Mucosa of descending colon (tissue), 3 donors: ENCODE measurements around the gene ATG2B. TPM values are rescaled to one million over a fixed set of nuclear protein-coding genes. Genes with fewer than 3 reads are reported as not detected.

Source experiments
- ATAC-seq: fragments of 200-7000 bp; cut with Tn5 transposase; one replicate; pipeline ENCODE4 v1.9.1; 2020; ENCODE audit warnings: mild to moderate bottlenecking, moderate library complexity
- DNase-seq, 3 donors: peaks; one replicate each; pipeline ENCODE4 v3.0.0-alpha.2; 2020
- H3K36me3 ChIP-seq: fragments of 200-600 bp; one replicate; pipeline ENCODE4 v1.8.0; 2021; ENCODE audit warnings: low read depth, mild to moderate bottlenecking
- H3K4me1 ChIP-seq: fragments of 200-600 bp; one replicate; pipeline ENCODE4 v1.8.0; 2021; ENCODE audit warnings: low read depth, mild to moderate bottlenecking
- H3K4me3 ChIP-seq: fragments of 200-600 bp; one replicate; pipeline ENCODE4 v1.8.0; 2021; ENCODE audit warnings: mild to moderate bottlenecking
- H3K9me3 ChIP-seq: fragments of 200-600 bp; one replicate; pipeline ENCODE4 v1.8.0; 2021; ENCODE audit warnings: mild to moderate bottlenecking
- intact Hi-C, 2 donors: fragments of 100-400 bp; cut with DNase I in 1 of 2; cut with micrococcal nuclease in 1 of 2; formaldehyde crosslinking; loops; one replicate each; pipeline versions ENCODE4 v1.11.0 to v1.11.1; 2022; cut with DNase I, micrococcal nuclease
- total RNA-seq, 3 donors: library from RNA; stranded (reverse); fragmentation: NEBNext Ultra II Directional in 2 of 3; extraction: Animal tissue kit (Norgen Biotek cat#: 25700) in 2 of 3; gene quantifications; one replicate each; pipeline versions ENCODE4 v1.2.1 to v1.2.4, GENCODE V29; 2021 to 2023
- TF ChIP-seq, protein P1 (sequence below): fragments of 200-600 bp; IDR thresholded peaks from one replicate; pipeline ENCODE4 v1.8.0; 2022; ENCODE audit warnings: antibody characterized with exemption, mild to moderate bottlenecking
- donor health status: DM: no; HTN: no; CAD: no; lungs with moderate emphysema.
- donor health status: DM: no; HTN: no; CAD: no.
- donor health status: DM: no; HTN: yes; CAD: no.

Gene ATG2B
- total RNA-seq, 3 donors from 2014 or later: 22.1 to 35.9 (median 24.2) TPM

DNA sequence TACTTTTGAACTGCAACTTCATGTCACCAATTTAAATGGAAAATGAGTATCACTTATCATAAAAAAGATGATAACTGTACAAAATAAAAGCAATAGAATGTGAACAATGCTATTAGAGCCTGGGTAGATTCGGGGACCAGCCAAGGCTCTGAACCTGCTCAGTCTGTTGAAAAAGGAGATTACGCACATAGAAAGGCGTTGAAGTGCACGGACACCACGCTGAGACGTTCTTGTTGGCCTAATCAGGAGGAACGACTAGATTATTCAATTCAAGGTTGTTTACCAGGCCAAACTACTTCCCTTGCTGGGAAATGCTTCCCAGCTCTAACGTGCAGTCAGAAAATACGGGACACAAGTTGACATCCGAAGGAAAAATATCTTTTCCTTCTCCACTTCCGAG, 130.6 kb downstream of the ATG2B start:
- ATAC-seq (no peak), DNase-seq (no peak)
- intact Hi-C loops: no loop called here
- no peaks in the 10 kb centered on the region for H3K9me3 ChIP-seq
- H3K4me3 ChIP-seq: no peak overlapping the region
- H3K36me3 ChIP-seq: no peaks in the 10 kb centered on the region
- peaks cover 4% of the 10 kb centered on the region for H3K4me1 ChIP-seq
- TF ChIP-seq, protein P1, sequence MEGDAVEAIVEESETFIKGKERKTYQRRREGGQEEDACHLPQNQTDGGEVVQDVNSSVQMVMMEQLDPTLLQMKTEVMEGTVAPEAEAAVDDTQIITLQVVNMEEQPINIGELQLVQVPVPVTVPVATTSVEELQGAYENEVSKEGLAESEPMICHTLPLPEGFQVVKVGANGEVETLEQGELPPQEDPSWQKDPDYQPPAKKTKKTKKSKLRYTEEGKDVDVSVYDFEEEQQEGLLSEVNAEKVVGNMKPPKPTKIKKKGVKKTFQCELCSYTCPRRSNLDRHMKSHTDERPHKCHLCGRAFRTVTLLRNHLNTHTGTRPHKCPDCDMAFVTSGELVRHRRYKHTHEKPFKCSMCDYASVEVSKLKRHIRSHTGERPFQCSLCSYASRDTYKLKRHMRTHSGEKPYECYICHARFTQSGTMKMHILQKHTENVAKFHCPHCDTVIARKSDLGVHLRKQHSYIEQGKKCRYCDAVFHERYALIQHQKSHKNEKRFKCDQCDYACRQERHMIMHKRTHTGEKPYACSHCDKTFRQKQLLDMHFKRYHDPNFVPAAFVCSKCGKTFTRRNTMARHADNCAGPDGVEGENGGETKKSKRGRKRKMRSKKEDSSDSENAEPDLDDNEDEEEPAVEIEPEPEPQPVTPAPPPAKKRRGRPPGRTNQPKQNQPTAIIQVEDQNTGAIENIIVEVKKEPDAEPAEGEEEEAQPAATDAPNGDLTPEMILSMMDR: no peak

DNA sequence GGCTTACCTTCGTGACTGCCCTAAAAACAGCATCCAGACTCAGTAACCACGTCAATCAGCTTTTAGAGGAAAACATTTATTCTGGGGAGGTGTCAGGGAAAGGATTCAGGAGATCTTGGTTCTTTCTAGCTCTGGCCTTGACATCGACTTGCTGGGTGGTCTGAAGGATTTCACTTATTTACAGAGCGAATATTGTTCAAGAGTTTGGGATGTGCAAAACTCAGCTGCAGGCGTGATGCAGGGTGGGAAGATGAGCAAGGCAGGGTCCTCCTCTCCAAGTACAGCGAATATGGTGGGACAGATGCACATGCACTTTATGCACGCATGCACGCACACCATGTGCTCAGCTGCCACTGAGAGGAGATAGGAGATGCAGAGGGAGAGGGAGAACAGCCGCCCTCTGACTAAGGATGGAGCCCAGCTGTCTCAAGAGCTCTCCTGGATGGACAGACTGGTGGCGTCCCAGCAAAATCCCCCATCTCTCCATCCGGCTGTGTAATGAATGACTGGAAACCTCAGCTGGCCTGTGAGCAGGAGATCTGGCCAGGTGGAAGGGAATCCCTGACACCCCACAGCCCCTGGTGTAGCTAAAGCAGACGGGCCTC, 131.5 kb downstream of the ATG2B start:
- Histone ChIP-seq H3K4me3 (no peak overlapping the region), H3K9me3 (no peaks in the 10 kb centered on the region), H3K4me1 (peaks cover 4% of the 10 kb centered on the region), H3K36me3 (no peaks in the 10 kb centered on the region)
- no peak for DNase-seq
- intact Hi-C loops: no loop called here
- TF ChIP-seq, protein P1: no peak
- no peak for ATAC-seq

DNA sequence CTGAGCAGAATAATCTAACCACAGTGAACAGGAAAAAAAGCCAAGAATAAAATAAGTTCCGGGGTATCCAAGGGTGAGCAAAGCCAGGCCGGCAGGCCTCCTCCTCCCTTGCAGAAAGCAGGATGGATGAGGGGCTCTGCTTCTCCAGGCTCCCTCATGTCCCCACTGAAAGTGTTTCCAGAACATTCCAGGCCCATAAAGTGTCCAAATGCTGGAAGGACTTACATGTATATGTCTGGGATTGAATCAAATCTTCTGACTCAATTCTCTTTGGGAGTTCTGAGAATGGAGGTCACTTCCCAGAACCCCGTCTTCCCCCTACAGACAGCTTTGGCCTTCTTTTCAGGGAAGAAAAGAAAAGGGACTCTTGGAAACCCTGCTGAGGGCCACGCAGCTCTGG, 132.1 kb downstream of the ATG2B start:
- TF ChIP-seq, protein P1: no peak
- Histone ChIP-seq H3K4me3 (no peak overlapping the region), H3K4me1 (peaks cover 7% of the 10 kb centered on the region), H3K36me3 (no peaks in the 10 kb centered on the region), H3K9me3 (no peaks in the 10 kb centered on the region)
- intact Hi-C loops: no loop called here
- no peak for DNase-seq
- no peak for ATAC-seq

DNA sequence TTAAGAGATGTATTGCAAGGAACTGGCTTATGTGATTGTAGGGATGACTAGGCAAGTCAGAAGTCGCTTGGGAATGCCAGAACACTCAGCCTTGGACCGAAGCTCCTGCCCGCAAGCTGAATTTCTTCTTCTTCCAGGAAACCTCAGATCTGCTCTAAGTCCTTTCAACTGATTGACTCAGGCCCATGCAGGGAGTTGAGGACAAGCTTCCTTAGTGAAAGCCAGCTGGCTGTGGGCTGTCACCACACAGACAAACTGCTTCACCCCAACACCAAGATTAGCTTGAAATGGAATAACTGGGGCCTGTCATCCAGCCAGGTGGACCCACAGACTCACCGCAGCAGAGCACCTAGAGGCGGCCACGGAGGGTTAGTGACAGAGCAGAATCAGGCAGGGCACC, 133.8 kb downstream of the ATG2B start:
- intact Hi-C loops: no loop called here

More for the DNA sequence above, 133.8 kb downstream of the ATG2B start:
- ATAC-seq (no peak), DNase-seq (no peak)
- TF ChIP-seq, protein P1: no peak
- peaks cover 23% of the 10 kb centered on the region for H3K4me1 ChIP-seq
- no peak overlapping the region for H3K4me3 ChIP-seq
- no peaks in the 10 kb centered on the region for H3K9me3 ChIP-seq
- no peaks in the 10 kb centered on the region for H3K36me3 ChIP-seq

Other genes starting within 250 kb of the ATG2B start
- 10 to 100 TPM; 18.7 to 38.6 (median 25.4) TPM for gene BDKRB2, start 158.5 kb downstream of the ATG2B start, total RNA-seq
- 10 to 100 TPM in 1 of 3 donors, 1 to 10 TPM in 2; 6.1 to 10.6 (median 7.7) TPM for gene BDKRB1, start 107.1 kb downstream of the ATG2B start, total RNA-seq
- gene GSKIP, start 185 bp upstream of the ATG2B start, total RNA-seq: 100 to 1,000 TPM in 2 of 3 donors, 10 to 100 TPM in 1; 81.3 to 143 (median 128) TPM
- gene AK7, start 28.8 kb upstream of the ATG2B start, total RNA-seq: 1 to 10 TPM; 3.0 to 5.6 (median 3.8) TPM
- 100 to 1,000 TPM; 146 to 214 (median 212) TPM for gene PAPOLA, start 139.0 kb upstream of the ATG2B start, total RNA-seq